Measurements from ENCODE around the gene MUSK. TPM values are rescaled to one million over a fixed set of nuclear protein-coding genes. Genes with fewer than 3 reads are reported as not detected.

MUSK gene
- total RNA-seq, 4 donors from 2014 or later = 0.22 to 0.42 (median 0.27) TPM; not detected in 1

DNA sequence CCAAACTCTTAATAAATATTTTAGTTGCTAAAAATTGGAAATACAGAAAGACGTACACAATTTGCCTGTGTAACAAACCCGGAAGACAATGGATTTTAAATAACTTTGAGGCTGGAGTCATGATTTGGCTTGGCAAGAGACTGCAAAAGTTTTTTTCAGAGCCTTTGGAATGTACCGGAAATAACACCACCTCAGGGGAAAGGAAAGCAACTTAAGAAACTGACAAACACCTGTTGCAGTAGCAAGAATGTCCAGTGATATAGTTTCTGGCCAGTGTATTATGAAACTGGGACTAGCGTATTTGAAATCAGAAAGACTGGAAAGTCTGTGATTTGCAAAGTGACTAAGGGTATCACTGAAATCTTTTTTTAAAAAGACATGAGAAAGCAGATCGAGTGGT lies 842 bp downstream of the MUSK start:
- DNase-seq = no peak
- no peaks in the 10 kb centered on the region for H3K27me3 ChIP-seq
- no peaks in the 10 kb centered on the region for H3K9me3 ChIP-seq
- 61 to 69% methylated on average over 5 of the region's 5 CpGs for WGBS, 2 donors
- H3K4me1 ChIP-seq = no peaks in the 10 kb centered on the region
- H3K4me3 ChIP-seq (replicated peaks in 1 of 3) = no peak overlapping the region
- H3K36me3 ChIP-seq = no peaks in the 10 kb centered on the region
- no peak for TF ChIP-seq POLR2A (IDR thresholded peaks at IDR 0.05)
- TF ChIP-seq, protein P1, sequence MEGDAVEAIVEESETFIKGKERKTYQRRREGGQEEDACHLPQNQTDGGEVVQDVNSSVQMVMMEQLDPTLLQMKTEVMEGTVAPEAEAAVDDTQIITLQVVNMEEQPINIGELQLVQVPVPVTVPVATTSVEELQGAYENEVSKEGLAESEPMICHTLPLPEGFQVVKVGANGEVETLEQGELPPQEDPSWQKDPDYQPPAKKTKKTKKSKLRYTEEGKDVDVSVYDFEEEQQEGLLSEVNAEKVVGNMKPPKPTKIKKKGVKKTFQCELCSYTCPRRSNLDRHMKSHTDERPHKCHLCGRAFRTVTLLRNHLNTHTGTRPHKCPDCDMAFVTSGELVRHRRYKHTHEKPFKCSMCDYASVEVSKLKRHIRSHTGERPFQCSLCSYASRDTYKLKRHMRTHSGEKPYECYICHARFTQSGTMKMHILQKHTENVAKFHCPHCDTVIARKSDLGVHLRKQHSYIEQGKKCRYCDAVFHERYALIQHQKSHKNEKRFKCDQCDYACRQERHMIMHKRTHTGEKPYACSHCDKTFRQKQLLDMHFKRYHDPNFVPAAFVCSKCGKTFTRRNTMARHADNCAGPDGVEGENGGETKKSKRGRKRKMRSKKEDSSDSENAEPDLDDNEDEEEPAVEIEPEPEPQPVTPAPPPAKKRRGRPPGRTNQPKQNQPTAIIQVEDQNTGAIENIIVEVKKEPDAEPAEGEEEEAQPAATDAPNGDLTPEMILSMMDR (IDR thresholded peaks at IDR 0.05) = no peak
- intact Hi-C loops (cut with DNase I) = no loop called here
- no peak overlapping the region for H3K27ac ChIP-seq

DNA sequence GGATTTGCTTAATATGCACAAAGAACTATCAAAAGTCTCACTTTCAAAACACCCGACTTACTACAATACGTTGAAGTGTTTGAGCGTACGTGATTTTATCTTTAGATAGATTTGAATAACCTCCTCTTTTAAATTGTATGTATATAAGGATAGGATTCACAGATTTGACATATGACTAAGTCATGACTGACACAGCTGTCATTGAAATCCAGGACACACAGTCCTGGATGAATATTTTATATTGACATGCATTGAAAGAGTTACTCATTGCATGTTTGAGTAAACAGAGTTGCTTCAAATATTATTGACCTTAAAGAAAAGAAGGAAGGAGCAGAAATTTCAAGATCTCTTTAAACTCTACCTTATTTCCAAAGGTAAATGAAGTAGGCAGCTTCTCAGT lies 3.3 kb downstream of the MUSK start:
- 93 to 96% methylated on average over 4 of the region's 4 CpGs for WGBS, 2 donors
- DNase-seq = no peak
- no peaks in the 10 kb centered on the region for H3K36me3 ChIP-seq
- no peaks in the 10 kb centered on the region for H3K4me1 ChIP-seq
- no peak overlapping the region for H3K27ac ChIP-seq
- H3K9me3 ChIP-seq = no peaks in the 10 kb centered on the region
- intact Hi-C loops (cut with DNase I) = no loop called here
- no peak overlapping the region for H3K4me3 ChIP-seq (replicated peaks in 1 of 3)
- H3K27me3 ChIP-seq = no peaks in the 10 kb centered on the region
- TF ChIP-seq POLR2A (IDR thresholded peaks at IDR 0.05) = no peak
- TF ChIP-seq, protein P1 (IDR thresholded peaks at IDR 0.05) = no peak

DNA sequence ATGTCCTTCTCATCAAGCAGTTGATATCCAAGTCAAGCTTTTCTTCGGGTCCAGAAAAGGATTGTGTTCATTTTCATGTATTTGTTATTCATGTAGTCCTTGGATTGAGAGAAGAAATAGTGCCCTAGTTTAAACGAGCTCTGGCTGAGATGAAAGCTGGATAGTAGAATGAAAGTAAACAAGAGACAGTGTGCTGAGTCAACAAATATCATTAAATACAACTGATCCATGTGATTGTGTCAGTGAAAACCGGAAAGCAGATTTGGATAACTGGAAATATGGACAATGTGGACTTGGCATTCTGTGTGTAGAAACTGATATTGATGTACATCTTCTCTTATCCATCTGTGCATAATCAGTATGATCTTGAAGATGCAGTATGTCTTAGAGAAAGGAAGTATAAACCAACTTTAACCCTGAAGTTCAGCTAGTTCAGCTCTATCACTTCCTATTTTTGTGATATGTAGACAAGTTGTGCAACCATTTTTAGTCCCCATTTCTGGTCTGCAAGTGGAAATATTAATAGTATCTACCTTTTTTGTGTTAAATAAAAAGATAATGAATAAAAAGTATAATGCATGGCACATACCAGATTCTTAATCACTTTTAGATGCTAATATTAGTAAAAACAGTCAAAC lies 4.4 kb downstream of the MUSK start:
- intact Hi-C loops (cut with DNase I) = no loop called here
- Histone ChIP-seq H3K27me3 (no peaks in the 10 kb centered on the region), H3K9me3 (no peaks in the 10 kb centered on the region), H3K36me3 (no peaks in the 10 kb centered on the region), H3K4me3 (replicated peaks in 1 of 3) (no peak overlapping the region), H3K4me1 (no peaks in the 10 kb centered on the region), H3K27ac (no peak overlapping the region)
- no peak for DNase-seq
- no peak for TF ChIP-seq POLR2A (IDR thresholded peaks at IDR 0.05)
- WGBS, 2 donors = 68 to 70% methylated on average over 3 of the region's 3 CpGs

DNA sequence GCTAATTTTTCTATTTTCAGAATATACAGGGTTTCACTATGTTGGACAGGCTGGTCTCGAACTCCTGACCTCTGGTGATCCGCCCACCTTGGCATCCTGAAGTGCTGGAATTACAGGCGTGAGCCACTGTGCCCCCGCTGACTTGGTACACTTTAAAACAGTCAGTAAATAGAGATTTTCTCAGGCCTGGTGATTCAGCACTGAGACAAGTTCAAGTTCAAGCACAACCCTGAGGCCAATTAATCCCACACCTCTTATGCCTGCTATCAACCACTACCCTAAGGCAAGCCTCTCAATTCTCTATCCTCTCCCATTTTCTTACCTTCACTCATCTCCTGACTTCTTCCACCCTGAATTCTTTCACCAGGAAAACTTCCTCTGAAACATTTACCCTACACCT lies 18.9 kb downstream of the MUSK start:
- no peak for DNase-seq
- no peaks in the 10 kb centered on the region for H3K9me3 ChIP-seq
- H3K4me3 ChIP-seq (replicated peaks in 1 of 3) = no peak overlapping the region
- no peaks in the 10 kb centered on the region for H3K36me3 ChIP-seq
- H3K4me1 ChIP-seq = no peaks in the 10 kb centered on the region
- intact Hi-C loops (cut with DNase I) = no loop called here
- no peak overlapping the region for H3K27ac ChIP-seq
- no peaks in the 10 kb centered on the region for H3K27me3 ChIP-seq
- TF ChIP-seq POLR2A (IDR thresholded peaks at IDR 0.05) = no peak
- TF ChIP-seq, protein P1 (IDR thresholded peaks at IDR 0.05) = no peak
- 88 to 96% methylated on average over 4 of the region's 4 CpGs for WGBS, 2 donors

DNA sequence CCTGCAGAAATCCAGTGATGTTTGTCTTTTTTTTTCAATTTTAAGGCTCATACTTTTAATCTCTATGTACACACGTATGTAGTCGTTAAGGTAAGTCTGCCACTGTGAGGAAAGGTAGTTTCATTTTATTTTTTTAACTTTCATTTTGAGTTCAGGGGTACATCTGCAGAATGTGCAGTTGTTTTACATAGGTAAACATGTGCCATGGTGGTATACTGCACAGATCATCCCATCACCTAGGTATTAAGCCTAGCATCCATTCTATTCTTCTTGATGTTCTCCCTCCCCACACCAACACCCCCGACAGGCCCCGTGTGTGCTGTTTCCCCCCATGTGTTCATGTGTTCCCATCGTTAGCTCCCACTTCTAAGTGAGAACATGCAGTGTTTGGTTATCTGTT lies 19.7 kb downstream of the MUSK start:
- H3K4me3 ChIP-seq (replicated peaks in 1 of 3) = no peak overlapping the region
- no peaks in the 10 kb centered on the region for H3K36me3 ChIP-seq
- no peak overlapping the region for H3K27ac ChIP-seq
- no peaks in the 10 kb centered on the region for H3K27me3 ChIP-seq
- TF ChIP-seq POLR2A (IDR thresholded peaks at IDR 0.05) = no peak
- TF ChIP-seq, protein P1 (IDR thresholded peaks at IDR 0.05) = no peak
- H3K9me3 ChIP-seq = no peaks in the 10 kb centered on the region
- no peaks in the 10 kb centered on the region for H3K4me1 ChIP-seq
- intact Hi-C loops (cut with DNase I) = no loop called here
- no peak for DNase-seq
- 91 to 93% methylated on average over 5 of the region's 5 CpGs for WGBS, 2 donors
